Right kidney (tissue), 1 donor: ENCODE results near the gene TMEM255A.

ENCODE experiments used
- DNase-seq: peaks from one replicate; pipeline ENCODE4 v3.0.0-alpha.2; 2016

The TMEM255A gene

DNA sequence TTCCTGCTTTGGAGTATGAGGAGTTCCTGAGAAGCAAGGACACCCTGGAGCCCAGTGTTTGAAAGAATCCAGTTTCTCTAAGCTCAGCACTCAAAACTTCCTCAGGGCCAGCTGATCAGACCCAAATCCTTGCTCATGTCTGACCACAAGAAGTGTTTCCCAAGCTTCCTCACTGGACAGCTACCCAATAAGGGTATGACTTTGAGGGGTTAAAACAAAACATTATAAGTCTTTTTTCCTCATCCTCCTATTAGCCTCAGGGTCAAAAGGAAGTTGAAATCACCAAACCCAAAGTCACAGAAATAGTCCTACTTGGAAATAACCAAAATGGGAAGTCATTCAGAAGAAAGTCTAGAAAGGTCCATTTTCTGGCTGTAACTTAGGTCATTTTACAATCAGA is 46.9 kb downstream of the TMEM255A start:
- DNase-seq, result no peak

DNA sequence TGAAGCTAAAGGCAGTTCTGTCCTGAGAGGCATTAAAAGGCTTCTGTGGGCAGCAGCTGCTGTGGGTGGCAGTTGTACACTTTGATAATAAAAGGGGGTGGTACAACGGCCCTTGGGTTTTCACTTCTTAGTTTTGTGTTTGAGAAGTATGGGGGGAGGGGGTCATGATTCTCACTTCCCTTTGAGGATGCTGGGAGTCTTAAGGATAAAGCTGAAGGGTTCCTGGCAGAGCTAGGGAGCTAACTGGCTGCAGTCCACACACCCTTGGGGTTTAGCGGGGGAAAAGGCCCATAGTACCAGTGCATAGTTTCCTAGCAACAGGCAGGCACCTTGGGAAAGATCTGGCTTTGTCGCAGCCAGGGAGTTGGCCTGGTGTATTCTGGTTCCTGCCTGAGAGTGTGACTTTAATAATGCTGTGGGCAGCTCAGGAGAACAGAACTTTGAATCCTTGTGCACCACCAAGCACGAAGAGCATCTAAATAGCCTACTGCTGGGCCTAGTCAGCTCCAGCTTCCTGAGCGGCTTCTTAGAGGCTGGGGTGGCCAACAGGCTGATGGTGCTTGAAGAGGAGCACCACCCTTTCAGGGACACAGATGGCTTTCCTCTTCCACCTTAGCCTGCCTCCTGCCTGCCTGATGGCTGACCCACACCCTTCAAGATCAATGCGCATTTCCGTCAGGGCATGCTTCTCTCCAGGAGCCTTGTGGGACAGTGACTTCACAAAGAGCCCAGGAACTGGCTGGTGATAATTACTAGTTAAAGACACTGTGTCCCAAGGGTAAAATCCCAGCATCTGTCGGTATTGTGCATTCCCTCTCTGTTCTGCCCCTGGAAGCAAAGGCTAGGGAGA is 48.2 kb downstream of the TMEM255A start:
- DNase-seq, result no peak

DNA sequence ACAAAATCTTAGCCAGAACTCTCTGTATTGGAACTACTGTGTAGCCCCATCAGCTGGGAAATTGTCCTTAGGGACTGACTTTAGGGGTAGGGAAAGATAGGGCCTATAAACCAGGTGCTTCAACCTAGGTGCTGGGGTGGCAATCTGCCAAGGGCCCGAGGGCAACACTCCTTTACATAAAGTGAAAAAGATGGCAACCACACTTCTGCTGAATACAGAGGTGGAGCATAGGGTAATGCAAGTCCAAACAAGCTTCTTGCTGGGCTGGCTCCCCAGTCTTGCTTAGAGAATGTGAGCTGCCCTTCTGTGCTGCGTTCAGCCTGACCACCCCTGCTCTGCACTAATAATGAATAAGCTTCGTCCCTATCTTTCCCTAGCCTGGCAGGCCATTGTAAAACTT is 50.9 kb downstream of the TMEM255A start:
- DNase-seq, result no peak

DNA sequence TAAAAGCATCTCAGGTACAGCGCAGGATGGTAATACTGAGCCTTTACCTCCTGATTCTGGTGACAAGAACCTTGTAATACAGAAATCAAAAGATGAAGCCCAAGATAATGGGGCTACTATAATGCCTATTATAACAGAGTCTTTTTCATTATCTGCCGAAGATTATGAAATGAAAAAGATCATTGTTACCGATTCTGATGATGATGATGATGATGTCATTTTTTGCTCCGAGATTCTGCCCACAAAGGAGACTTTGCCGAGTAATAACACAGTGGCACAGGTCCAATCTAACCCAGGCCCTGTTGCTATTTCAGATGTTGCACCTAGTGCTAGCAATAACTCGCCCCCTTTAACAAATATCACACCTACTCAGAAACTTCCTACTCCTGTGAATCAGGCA is 57.5 kb downstream of the TMEM255A start:
- DNase-seq, result no peak

DNA sequence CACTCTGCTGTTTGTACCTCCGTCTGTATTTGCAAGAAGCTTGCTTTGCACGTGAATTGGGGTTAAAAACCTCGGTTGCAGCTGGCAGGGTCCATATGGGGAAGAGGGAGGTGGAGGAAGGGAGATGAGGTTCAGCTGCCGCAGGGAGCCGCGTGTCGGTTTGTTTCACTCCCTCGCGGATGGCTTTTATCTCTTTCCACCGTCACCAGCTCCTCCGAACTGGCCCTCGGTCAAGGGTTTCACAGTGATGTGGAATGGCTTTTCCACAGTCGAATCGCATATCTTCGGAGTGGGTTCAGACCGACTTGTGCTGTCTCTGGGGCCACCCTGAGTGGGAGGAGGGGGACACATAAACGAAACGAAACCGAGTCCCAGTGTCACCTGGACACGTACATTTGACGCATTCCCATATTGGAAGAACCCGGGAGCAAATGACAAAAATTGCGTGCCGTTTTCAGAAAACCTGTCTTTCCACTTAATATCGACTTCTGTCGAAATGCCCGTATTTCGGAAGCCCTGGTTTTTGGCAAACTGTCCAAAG is 59.7 kb downstream of the TMEM255A start:
- DNase-seq, result peak; percentile 56

DNA sequence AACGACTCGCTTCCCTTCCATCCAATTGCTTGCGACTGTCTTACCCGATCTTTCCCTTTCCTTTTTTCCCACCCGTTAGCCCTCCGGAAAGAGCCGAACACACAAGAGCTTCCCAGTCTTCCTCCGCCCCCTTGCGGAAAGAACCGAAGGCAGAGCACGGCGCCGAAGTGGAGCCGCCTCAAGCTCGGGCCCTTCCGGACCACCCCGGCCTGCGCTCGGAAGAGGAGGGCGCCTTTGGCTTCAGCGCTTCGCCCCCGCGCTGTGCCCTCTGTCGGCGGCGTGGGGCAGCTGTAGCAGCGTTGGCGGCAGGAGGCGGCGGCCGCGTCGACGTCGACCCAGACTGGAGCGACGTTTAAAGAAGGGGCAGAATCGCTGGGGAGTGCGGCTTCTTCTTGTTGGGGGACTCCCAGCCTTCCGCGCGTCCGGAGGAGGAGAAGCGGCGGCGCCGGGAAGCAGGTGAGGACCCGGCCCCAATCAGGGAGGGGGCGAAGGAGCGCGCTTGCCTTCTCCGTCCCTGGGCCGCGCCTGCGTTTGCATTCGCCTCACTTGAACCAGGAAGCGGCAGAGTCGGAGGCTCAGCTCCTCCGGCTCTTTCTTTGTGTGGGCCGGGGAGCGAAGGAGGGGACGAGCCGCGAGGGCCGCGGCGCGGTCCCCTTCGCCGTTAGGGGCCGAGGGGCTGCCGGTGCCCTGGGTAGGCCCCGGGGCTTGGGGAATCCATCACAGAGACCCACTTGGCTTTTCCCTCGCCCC is 60.6 kb downstream of the TMEM255A start, which contains the start of gene ZBTB33:
Gene ZBTB33, plus strand, starts transcription at position 291 of the 750 bp plus-strand sequence. CDS start 2,604 bp downstream, outside the sequence.
- peak; percentile 90 for DNase-seq

DNA sequence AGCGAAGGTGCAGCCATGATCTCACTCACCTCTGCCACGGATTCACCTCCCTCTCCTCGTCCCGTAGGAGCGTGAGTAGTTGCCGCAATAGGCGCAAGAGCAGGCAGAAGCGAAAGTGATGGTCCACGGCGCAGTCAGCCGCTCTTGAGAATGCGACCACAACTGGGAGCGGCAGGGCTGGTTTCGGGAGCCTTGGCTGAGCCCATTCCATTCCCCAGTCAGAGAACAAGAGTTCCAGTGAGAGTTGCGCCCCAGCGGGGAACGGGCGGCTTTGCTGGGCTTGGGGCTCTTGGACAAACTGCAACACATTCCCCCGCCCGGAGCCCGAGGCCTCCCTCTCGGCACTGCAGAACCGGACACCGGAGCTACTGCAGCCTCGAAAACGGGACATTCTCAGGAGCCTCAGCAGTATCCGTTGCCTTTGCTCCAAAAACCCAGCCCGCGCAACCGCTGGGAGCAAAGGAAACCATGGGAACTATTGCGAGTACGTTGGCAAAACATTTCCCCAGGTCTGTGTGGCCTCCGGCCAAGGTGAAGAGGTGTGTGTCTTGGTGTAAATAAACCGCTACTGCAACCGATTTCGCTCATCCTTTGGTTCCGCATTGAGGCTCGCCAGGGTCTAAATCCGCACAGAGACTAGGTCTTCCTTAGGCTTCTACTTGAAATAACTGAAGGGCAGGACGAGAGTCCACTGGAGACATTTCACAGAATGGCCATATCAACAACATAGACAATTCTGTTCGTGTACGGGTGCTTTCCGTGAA is 66.3 kb downstream of the TMEM255A start:
- DNase-seq, result peak; percentile 78

DNA sequence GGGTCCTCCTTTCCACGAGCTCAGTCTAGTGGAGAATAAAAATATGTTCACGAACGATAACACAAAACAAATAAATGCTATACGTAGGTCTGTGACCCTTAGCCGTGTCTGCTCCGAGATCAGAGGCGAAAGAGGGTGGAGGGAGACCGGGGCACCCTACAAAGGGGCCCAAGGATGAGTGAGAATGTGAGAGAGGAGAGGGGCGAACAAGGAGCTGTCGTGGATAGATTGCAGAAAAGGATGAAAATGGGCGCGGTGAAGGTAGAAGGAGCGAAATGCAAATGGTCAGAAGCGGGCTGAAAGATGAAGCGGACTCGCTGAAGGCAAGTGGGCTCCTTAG is 66.9 kb downstream of the TMEM255A start:
- no peak for DNase-seq

DNA sequence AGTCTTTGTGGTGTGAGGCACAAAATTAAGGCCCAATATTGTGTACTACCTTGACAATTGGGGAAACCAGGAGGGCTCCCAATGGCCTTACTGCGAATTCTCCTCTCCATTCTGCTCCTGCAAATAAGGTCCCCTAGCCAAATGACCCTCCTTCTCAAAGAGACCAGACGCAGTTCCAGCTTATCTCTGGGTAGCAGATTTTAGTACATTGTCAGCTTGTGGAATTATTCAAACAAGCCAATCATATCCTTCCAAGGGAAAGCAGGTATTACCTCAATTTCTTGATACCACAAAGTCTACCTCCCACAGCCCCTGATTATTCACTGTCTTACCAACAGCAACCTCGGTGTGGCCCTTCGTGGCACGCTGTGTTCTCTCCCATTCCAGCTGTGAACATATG is 68.4 kb downstream of the TMEM255A start:
- DNase-seq, result no peak

DNA sequence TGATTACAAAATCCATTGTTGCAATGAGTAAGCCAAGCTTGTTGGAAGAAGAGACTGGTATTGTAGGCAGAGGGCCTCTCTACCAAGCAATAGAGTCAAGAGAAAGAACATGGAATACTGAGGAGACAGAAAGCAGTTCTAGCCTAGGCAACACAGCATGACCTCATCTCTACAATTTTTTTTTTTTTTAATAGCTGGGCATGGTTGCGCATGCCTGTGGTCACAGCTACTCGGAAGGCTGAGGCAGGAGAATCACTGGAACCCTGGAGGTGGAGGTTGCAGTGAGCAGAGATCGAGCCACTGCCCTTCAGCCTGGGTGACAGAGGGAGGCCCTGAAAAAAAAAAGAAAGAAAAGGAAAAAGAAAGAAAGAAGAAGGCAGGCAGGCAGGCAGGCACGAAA is 72.3 kb downstream of the TMEM255A start:
- DNase-seq, result no peak

DNA sequence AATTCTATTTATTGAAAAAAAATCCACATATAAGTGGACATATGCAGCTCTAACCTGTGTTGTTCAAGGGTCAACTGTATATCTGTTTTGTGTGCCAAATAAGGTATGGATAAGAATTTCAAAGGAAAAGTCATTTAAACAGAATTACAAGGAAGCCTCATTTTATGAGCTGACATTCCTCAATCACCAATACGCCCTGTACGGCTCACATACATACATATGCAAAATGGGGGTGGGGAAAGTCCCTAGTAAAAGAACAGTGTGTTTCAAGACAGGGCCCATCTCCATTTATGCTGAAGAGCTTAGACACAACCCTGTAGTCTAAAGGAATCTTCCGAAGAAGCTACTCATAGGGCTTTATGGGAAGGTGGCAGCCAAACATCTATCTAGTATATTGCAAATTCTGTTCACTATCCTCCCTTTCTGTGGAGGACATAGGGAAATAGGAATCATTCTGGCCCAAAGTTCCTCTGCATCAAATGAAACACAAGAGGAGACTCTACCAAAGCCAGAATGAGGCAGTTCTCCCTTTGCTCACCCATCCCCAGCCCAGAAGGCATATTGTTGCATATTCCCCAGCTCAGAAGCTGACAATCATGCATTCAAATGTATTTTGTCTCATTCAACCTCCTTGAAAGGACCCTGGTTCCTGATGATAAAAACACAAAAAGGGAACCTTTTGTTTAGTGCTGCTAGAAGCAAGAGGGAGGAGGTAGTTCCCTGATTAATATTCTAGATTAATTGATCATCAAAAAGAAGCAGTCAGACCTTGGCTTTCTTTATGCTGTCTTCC is 74.4 kb downstream of the TMEM255A start:
- DNase-seq, result no peak

DNA sequence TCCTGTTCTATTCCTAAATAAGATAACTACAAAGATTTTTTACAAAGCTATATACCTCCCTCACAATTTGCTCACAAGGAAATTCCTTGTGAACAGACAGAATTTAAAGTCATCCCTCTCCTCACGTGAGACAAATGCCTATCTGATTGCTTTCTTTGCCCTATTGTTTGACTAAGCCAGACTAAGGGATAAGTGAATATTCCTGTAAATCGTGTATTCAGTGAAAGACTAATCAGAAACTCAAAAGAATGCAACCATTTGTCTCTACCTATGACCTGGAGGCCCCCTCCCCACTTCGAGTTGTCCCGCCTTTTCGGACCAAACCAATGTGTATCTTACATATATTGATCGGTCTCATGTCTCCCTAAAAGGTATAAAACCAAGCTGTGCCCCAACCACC is 76.0 kb downstream of the TMEM255A start:
- no peak for DNase-seq

DNA sequence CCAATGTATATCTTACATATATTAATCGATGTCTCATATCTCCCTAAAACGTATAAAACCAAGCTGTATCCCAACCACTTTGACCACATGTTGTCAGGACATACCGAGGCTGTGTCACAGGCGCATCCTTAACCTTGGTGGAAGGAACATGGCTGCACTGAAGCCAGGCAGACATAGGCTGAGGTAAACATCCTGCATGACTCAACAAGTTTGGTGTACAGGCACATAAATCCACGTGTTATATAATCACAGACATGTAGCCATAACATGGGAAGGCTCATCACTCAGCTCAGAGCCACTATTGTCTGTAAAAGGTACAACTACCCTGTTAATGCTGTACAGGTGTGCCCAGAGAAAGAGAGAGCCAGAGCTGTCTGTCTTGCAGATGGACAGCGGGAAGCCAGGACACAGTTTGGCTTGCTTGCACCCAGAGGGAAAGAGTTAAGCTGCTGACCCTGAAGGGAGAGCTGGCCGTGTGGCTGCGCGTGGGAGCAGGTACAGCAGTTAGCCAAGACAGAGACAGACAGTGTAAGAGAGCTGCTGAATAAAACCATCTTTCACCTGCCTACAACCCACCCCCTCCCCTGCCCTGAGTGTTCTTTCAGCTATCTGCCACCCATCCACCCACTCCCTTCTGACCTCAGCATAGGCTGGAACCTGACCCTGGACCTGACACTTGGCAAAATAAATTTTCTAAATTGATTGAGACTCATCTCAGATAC is 82.9 kb downstream of the TMEM255A start:
- no peak for DNase-seq

DNA sequence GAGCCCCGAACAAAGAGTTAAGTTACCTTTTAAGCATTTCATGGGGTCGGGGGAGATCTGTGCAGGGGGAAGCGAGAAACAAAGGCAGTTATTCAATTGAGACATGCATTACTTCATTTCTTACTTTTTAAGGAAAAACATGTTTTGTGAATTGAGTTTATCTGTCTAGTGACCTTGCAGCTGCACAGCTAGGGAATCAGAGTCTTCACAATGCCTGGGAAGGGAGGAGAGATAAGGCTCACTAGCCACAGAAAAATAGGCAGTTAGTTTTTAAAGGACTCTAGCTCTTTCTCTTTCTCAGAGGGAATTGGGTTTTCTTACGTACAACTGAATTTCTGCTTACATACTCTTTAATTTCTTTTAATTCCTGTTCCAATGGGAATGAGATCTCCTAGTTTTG is 86.9 kb downstream of the TMEM255A start:
- DNase-seq, result no peak

DNA sequence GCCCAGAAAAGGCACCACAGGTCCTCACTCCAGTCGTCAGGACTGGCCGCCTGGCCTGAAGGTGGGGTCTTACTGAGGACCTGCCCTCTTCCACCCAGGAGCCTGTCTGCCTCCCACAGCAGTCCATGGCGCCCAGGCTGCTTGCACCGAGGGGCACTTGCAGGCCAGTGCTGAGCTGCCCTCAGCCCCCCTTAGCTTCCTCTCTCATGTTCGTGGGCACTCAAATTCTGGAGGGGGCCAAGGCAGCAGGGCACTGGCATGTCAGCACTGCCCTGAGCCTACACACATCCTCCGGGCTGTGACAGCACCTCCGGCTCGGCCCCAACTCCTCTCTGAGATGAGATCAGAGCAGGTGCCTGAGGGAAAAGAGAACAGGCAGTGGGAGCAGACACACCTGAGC is 87.9 kb downstream of the TMEM255A start:
- DNase-seq, result no peak

DNA sequence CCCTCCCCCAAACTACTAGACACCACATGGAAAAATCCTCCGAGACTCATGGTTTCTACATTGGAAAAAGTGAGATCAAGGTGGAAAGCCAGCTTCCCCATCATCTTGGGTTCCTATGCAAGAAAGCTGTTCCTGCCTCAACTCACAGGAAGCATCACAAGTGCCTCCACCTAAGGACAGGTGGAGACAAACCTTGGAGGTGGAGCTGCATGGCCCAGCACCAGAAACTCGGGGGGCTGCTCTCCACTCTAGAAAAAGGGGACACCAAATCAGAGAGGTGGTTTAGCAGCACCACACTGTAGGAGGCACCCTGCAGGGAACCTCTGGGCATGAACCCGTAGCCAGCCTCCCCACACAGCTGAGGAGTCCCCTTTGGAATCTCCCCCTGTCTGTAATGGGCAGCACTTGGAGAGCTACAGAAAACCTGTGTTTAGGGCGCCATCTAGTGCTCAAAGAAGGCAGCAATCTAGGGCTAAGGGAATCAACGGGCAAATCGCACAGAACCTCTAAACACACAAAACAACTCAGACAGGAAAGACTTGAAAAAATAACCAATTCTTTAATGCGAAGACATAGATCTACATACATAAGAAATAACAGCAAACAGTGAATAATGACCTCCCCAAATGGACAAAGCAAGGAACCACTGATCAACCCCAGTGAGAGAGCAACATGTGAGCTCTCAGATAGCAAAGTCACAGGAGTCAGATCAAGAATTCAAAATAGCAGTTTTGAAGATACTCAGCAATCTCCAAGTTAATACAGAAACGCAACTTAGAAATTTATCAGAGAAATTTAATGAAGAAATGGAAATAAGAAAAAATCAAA is 97.6 kb downstream of the TMEM255A start:
- DNase-seq, result peak; percentile 30
